GM12873 (cell line): Measurements from ENCODE around the gene ITPKB.

Experiments
- CTCF ChIP-seq: IDR thresholded peaks from 2 replicates; pipeline ENCODE4 v1.5.1; 2012; ENCODE audit warnings: low read depth, mild to moderate bottlenecking, moderate library complexity, low read length, control low read depth; ENCODE audit not compliant: insufficient read depth; ENCODE audit errors: missing control alignments

ITPKB gene

GRCh38 chr1:226782845-226783601 is 43.9 kb upstream of the ITPKB start:
- no peak for TF ChIP-seq CTCF

DNA sequence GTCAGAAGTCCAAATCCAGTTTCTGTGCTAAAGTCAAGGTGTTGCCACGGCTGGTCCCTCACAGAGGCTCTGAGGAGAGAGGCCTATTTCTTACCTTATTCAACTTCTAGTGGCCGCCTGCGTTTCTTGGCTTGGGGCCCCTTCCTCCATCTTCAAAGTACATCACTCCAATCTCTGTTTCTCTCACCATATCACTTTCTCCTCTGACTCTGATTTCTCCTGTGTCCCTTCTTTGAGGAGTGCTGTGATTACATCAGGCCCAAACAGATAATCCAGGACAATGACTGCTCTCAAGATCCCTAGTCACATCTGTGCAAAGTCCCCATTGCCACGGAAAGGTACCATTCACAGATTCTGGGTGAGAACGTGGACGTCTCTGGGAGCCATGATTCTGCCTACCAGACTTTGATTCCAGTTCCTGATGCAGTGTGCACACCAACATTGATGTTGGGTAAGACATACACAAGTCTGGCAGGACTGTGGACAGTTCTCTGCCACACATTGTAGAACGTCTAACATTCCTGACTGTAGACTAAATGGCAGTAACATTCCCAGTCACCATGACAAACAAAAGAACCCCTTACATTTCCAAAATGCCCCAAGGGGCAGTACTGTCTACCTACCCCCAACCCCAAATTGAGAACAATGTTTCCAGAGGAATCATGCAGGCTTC is 43.0 kb upstream of the ITPKB start:
- no peak for TF ChIP-seq CTCF

DNA sequence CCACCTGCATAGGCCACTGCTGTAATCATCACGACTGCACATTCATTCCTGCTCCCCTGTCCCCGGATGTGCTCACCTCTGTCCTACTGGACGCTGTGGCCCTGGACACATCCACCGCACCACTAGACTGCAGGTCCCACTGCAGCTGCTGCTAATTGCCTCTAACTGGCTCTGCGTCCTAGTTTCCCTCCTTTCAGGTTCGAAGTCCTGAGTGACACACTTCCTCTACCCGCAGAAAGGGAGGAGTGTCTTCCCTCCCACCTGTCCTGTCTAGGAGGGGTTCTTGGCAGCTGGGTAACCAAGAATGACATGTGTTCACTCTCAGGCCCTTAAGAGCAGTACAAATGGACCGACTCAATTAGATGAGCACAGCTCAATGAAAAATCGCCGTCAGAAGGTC is 40.5 kb upstream of the ITPKB start:
- TF ChIP-seq CTCF = no peak

GRCh38 chr1:226778657-226779058 is 39.6 kb upstream of the ITPKB start:
- TF ChIP-seq CTCF = no peak

DNA sequence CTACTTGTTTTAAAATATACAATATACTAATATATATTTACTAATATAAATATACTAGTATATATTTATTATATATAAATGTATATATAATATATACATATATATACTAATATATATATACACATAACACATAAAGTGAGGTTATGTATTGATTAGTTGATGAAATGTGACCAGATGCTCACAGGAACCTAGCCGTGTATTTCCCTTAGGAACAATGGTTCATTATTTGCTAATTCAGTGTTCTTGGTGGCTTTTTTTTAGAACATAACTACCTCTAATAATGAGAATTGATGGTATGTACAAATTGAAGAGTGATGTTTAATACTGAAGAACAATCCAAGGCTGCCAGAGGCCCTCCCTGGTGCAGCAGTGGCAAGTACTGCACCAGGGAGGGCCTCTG is 37.9 kb upstream of the ITPKB start:
- no peak for TF ChIP-seq CTCF

- TF ChIP-seq CTCF = no peak
Observed at GRCh38 chr1:226776066-226776465, 37.0 kb upstream of the ITPKB start.

DNA sequence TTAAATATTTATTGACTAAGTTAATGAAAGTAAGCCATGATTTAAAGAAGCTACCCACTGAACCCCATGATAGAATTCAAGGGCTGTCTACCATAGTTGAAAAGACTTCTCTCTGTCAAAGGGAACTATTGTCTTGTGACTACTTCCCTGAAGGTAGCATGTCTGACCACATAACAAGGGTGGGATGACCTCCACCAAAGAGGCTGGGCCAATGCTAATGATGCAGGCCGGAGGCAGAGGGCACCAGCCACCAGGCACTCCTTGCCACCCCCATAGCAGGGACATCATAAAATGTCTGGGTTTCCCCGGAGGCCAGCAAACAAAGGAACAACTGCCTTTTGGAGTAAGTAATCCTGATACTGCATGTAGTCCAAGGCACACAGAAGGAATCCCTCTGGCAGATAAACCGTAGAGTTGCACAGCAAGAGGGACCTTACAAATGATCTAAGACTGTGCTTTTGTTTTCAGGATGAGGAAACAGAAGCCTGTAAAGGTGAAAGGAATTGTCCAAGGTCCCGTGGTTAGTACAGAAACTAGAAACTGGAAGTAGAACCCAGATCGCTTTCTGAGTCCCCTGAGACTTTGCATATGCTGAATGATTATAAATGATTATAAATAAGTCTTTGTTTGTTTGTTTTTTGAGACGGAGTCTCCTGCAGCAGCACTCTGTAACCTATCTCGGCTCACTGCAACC is 33.5 kb upstream of the ITPKB start:
- no peak for TF ChIP-seq CTCF
